ENCODE data around the gene HOXA13. TPM values are rescaled to one million over a fixed set of nuclear protein-coding genes. Genes with fewer than 3 reads are reported as not detected.

The HOXA13 gene
- total and polyA plus RNA-seq, 4 donors: 0.02 TPM; not detected in 3

- Histone ChIP-seq H3K27ac (ENCODE audit: low read depth in 1 of 2, low read length in 2 of 2) (no peak overlapping the region), H3K4me3 (ENCODE audit: low read depth in 1 of 3, low read length in 3 of 3) (no peak overlapping the region), H3K36me3 (ENCODE audit: control insufficient read depth in 4 of 4, insufficient read depth in 3 of 4, low read depth in 1 of 4, low read length in 3 of 4) (no peaks in the 10 kb centered on the region), H3K27me3 (ENCODE audit: control insufficient read depth in 4 of 4, insufficient read depth in 4 of 4, low read length in 3 of 4) (peaks cover 5 to 52% (median 24%) of the 10 kb centered on the region in 4 donors), H3K9ac (ENCODE audit: low read depth in 1 of 2, low read length in 2 of 2) (no peak overlapping the region), H3K4me1 (ENCODE audit: control insufficient read depth in 4 of 4, insufficient read depth in 4 of 4, low read length in 3 of 4) (peaks cover 17 to 34% (median 29%) of the 10 kb centered on the region in 4 donors), H3K9me3 (ENCODE audit: control insufficient read depth in 4 of 4, low read length in 3 of 4) (peaks cover 0 to 9% (median 0%) of the 10 kb centered on the region in 4 donors)
- WGBS: 17% methylated on average over 10 of the region's 10 CpGs
- TF ChIP-seq HNF4G (IDR thresholded peaks at IDR 0.05) (no peak), HNF4A (conservative IDR thresholded peaks at IDR 0.05) (no peak), FOXA2 (IDR thresholded peaks at IDR 0.05) (no peak), MAX (IDR thresholded peaks at IDR 0.05) (no peak), NR2F2 (IDR thresholded peaks at IDR 0.05) (no peak), JUND (IDR thresholded peaks at IDR 0.05) (no peak), FOXA1 (IDR thresholded peaks at IDR 0.05) (no peak), RAD21 (IDR thresholded peaks at IDR 0.05) (no peak), RXRA (IDR thresholded peaks at IDR 0.05) (no peak), CTCF (IDR thresholded peaks at IDR 0.05; ENCODE audit: low read depth, low read length, missing input control) (no peak), GABPA (IDR thresholded peaks at IDR 0.05 in 1 of 2, conservative IDR thresholded peaks at IDR 0.05 in 1 of 2) (no peak), ZBTB33 (IDR thresholded peaks at IDR 0.05) (no peak)
- TF ChIP-seq, protein P1, sequence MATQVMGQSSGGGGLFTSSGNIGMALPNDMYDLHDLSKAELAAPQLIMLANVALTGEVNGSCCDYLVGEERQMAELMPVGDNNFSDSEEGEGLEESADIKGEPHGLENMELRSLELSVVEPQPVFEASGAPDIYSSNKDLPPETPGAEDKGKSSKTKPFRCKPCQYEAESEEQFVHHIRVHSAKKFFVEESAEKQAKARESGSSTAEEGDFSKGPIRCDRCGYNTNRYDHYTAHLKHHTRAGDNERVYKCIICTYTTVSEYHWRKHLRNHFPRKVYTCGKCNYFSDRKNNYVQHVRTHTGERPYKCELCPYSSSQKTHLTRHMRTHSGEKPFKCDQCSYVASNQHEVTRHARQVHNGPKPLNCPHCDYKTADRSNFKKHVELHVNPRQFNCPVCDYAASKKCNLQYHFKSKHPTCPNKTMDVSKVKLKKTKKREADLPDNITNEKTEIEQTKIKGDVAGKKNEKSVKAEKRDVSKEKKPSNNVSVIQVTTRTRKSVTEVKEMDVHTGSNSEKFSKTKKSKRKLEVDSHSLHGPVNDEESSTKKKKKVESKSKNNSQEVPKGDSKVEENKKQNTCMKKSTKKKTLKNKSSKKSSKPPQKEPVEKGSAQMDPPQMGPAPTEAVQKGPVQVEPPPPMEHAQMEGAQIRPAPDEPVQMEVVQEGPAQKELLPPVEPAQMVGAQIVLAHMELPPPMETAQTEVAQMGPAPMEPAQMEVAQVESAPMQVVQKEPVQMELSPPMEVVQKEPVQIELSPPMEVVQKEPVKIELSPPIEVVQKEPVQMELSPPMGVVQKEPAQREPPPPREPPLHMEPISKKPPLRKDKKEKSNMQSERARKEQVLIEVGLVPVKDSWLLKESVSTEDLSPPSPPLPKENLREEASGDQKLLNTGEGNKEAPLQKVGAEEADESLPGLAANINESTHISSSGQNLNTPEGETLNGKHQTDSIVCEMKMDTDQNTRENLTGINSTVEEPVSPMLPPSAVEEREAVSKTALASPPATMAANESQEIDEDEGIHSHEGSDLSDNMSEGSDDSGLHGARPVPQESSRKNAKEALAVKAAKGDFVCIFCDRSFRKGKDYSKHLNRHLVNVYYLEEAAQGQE (IDR thresholded peaks at IDR 0.05): no peak
- DNase-seq (ENCODE audit: low spot score): peak; percentile 26
Observed at GRCh38 chr7:27203365-27203953, 3.6 kb upstream of the HOXA13 start.

GRCh38 chr7:27202862-27203134 lies 2.9 kb upstream of the HOXA13 start:
- no peak overlapping the region for H3K4me3 ChIP-seq (ENCODE audit: low read depth in 1 of 3, low read length in 3 of 3)
- no peak for TF ChIP-seq YY1 (IDR thresholded peaks at IDR 0.05)
- no peak for TF ChIP-seq RAD21 (IDR thresholded peaks at IDR 0.05)
- TF ChIP-seq NR2F2 (IDR thresholded peaks at IDR 0.05): no peak
- TF ChIP-seq FOXA2 (IDR thresholded peaks at IDR 0.05): no peak
- TF ChIP-seq HNF4G (IDR thresholded peaks at IDR 0.05): no peak
- TF ChIP-seq JUND (IDR thresholded peaks at IDR 0.05): no peak
- TF ChIP-seq, protein P2, sequence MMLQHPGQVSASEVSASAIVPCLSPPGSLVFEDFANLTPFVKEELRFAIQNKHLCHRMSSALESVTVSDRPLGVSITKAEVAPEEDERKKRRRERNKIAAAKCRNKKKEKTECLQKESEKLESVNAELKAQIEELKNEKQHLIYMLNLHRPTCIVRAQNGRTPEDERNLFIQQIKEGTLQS (IDR thresholded peaks at IDR 0.05): no peak
- TF ChIP-seq GABPA (IDR thresholded peaks at IDR 0.05 in 1 of 2, conservative IDR thresholded peaks at IDR 0.05 in 1 of 2): no peak
- TF ChIP-seq TAF1 (conservative IDR thresholded peaks at IDR 0.05): no peak
- TF ChIP-seq FOXA1 (IDR thresholded peaks at IDR 0.05): no peak
- TF ChIP-seq ZBTB33 (IDR thresholded peaks at IDR 0.05): no peak
- no peak for TF ChIP-seq HNF4A (conservative IDR thresholded peaks at IDR 0.05)
- TF ChIP-seq EGR1 (IDR thresholded peaks at IDR 0.05; ENCODE audit: low read depth in 2 of 2): no peak
- TF ChIP-seq, protein P1 (IDR thresholded peaks at IDR 0.05): no peak
- no peak for TF ChIP-seq MAX (IDR thresholded peaks at IDR 0.05)
- H3K36me3 ChIP-seq (ENCODE audit: control insufficient read depth in 4 of 4, insufficient read depth in 3 of 4, low read depth in 1 of 4, low read length in 3 of 4): no peaks in the 10 kb centered on the region
- peaks cover 0 to 9% (median 0%) of the 10 kb centered on the region in 4 donors for H3K9me3 ChIP-seq (ENCODE audit: control insufficient read depth in 4 of 4, low read length in 3 of 4)
- peaks cover 17 to 34% (median 29%) of the 10 kb centered on the region in 4 donors for H3K4me1 ChIP-seq (ENCODE audit: control insufficient read depth in 4 of 4, insufficient read depth in 4 of 4, low read length in 3 of 4)
- DNase-seq (ENCODE audit: low spot score): no peak
- H3K9ac ChIP-seq (ENCODE audit: low read depth in 1 of 2, low read length in 2 of 2): no peak overlapping the region
- H3K27me3 ChIP-seq (ENCODE audit: control insufficient read depth in 4 of 4, insufficient read depth in 4 of 4, low read length in 3 of 4): peaks cover 5 to 52% (median 28%) of the 10 kb centered on the region in 4 donors
- no peak overlapping the region for H3K27ac ChIP-seq (ENCODE audit: low read depth in 1 of 2, low read length in 2 of 2)
- WGBS: 11% methylated on average over 3 of the region's 3 CpGs

Measured in liver (tissue), 9 donors.